H9 (cell line): Measurements from ENCODE around the gene XCR1. TPM values are rescaled to one million over a fixed set of nuclear protein-coding genes. Genes with fewer than 3 reads are reported as not detected.

Experiments used
- DNase-seq: peaks from one replicate; pipeline ENCODE4 v3.0.0-alpha.2; 2017
- H2AFZ ChIP-seq: one replicate; pipeline ENCODE4 v1.6.1; 2013; ENCODE audit warnings: mild to moderate bottlenecking, low read length, control low read depth, moderate library complexity
- H2AK5ac ChIP-seq: 2 replicates; pipeline ENCODE4 v1.6.1; 2013; ENCODE audit warnings: low read length, control low read depth, mixed read lengths; ENCODE audit not compliant: insufficient read length
- H2BK120ac ChIP-seq: one replicate; pipeline ENCODE4 v1.6.1; 2013; ENCODE audit warnings: low read depth, mild to moderate bottlenecking, low read length, control low read depth, inconsistent platforms; ENCODE audit not compliant: poor library complexity, severe bottlenecking
- H2BK12ac ChIP-seq: 2 replicates; pipeline ENCODE4 v1.6.1; 2013; ENCODE audit warnings: low read length, control low read depth, mixed read lengths, low read depth; ENCODE audit not compliant: insufficient read length
- H2BK15ac ChIP-seq: 2 replicates; pipeline ENCODE4 v1.6.1; 2013; ENCODE audit warnings: low read depth, low read length, control low read depth
- H2BK20ac ChIP-seq: one replicate; pipeline ENCODE4 v1.6.1; 2013; ENCODE audit warnings: low read depth, mild to moderate bottlenecking, low read length, control low read depth, inconsistent platforms; ENCODE audit not compliant: poor library complexity, severe bottlenecking
- H2BK5ac ChIP-seq: 2 replicates; pipeline ENCODE4 v1.6.1; 2013; ENCODE audit warnings: low read length, control low read depth, mixed read lengths; ENCODE audit not compliant: insufficient read length
- H3K14ac ChIP-seq: 2 replicates; pipeline ENCODE4 v1.6.1; 2013; ENCODE audit warnings: low read length, control low read depth; ENCODE audit not compliant: insufficient read depth
- H3K18ac ChIP-seq: 2 replicates; pipeline ENCODE4 v1.6.1; 2013; ENCODE audit warnings: low read depth, mild to moderate bottlenecking, mixed read lengths, low read length, control low read depth; ENCODE audit not compliant: insufficient read length
- H3K23ac ChIP-seq: 2 replicates; pipeline ENCODE4 v1.6.1; 2013; ENCODE audit warnings: low read length, control low read depth, mixed read lengths, low read depth; ENCODE audit not compliant: insufficient read length
- H3K23me2 ChIP-seq: 2 replicates; pipeline ENCODE4 v1.6.1; 2013; ENCODE audit warnings: low read depth, mild to moderate bottlenecking, mixed read lengths, low read length, control low read depth; ENCODE audit not compliant: insufficient read length, poor library complexity, severe bottlenecking
- H3K27ac ChIP-seq: 2 replicates; pipeline ENCODE4 v1.5.1; 2013; ENCODE audit warnings: low read length, control low read depth, mixed read lengths, low read depth; ENCODE audit not compliant: insufficient read length
- H3K27me3 ChIP-seq: 2 replicates; pipeline ENCODE4 v1.6.1; 2013; ENCODE audit warnings: low read length, control low read depth, inconsistent platforms; ENCODE audit not compliant: insufficient read depth
- H3K4ac ChIP-seq: 2 replicates; pipeline ENCODE4 v1.6.1; 2013; ENCODE audit warnings: low read depth, mild to moderate bottlenecking, control low read depth, inconsistent platforms, low read length, moderate library complexity
- H3K4me1 ChIP-seq: 2 replicates; pipeline ENCODE4 v1.6.1; 2013; ENCODE audit warnings: low read length, control low read depth, inconsistent platforms; ENCODE audit not compliant: insufficient read depth
- H3K4me2 ChIP-seq: 2 replicates; pipeline ENCODE4 v1.6.1; 2013; ENCODE audit warnings: low read length, control low read depth, mixed read lengths; ENCODE audit not compliant: insufficient read length, insufficient read depth
- H3K56ac ChIP-seq: 2 replicates; pipeline ENCODE4 v1.6.1; 2013; ENCODE audit warnings: low read depth, mild to moderate bottlenecking, mixed read lengths, low read length, control low read depth; ENCODE audit not compliant: insufficient read length
- H3K79me1 ChIP-seq: 2 replicates; pipeline ENCODE4 v1.6.1; 2013; ENCODE audit warnings: low read depth, mild to moderate bottlenecking, moderate library complexity, low read length, control low read depth, inconsistent platforms; ENCODE audit not compliant: insufficient read depth, poor library complexity, severe bottlenecking
- H3K79me2 ChIP-seq: 2 replicates; pipeline ENCODE4 v1.6.1; 2013; ENCODE audit warnings: low read length, control low read depth, inconsistent platforms; ENCODE audit not compliant: insufficient read depth
- H3K9ac ChIP-seq: 2 replicates; pipeline ENCODE4 v1.6.1; 2013; ENCODE audit warnings: low read length, control low read depth, mixed read lengths; ENCODE audit not compliant: insufficient read length; ENCODE audit errors: extremely low read depth
- H3K9me3 ChIP-seq: one replicate; pipeline ENCODE4 v1.6.1; 2013; ENCODE audit warnings: low read depth, low read length, inconsistent platforms; ENCODE audit not compliant: control insufficient read depth
- H3T11ph ChIP-seq: one replicate; pipeline ENCODE4 v1.6.1; 2013; ENCODE audit warnings: mild to moderate bottlenecking, low read length, control low read depth, inconsistent platforms
- H4K20me1 ChIP-seq: one replicate; pipeline ENCODE4 v1.6.1; 2013; ENCODE audit not compliant: control insufficient read depth, insufficient read length, insufficient read depth
- H4K5ac ChIP-seq: 2 replicates; pipeline ENCODE4 v1.6.1; 2013; ENCODE audit warnings: low read depth, mild to moderate bottlenecking, mixed read lengths, low read length, control low read depth; ENCODE audit not compliant: insufficient read length
- H4K8ac ChIP-seq: replicated peaks from 2 replicates; pipeline ENCODE4 v1.6.1; 2013; ENCODE audit warnings: low read length, control low read depth, mixed read lengths, low read depth; ENCODE audit not compliant: insufficient read length
- H4K91ac ChIP-seq: 2 replicates; pipeline ENCODE4 v1.6.1; 2013; ENCODE audit warnings: low read depth, mild to moderate bottlenecking, moderate library complexity, mixed read lengths, low read length, control low read depth; ENCODE audit not compliant: insufficient read length
- H3K27ac Mint-ChIP-seq, 3 experiments: 2 replicates in 2 of 3; 3 replicates in 1 of 3; pipeline ENCODE4 v1.8.0; 2020 to 2021; ENCODE audit warnings: mixed read lengths in 3 of 3, mild to moderate bottlenecking in 1 of 3, moderate library complexity in 1 of 3
- H3K27me3 Mint-ChIP-seq: 2 replicates; pipeline ENCODE4 v1.8.0; 2021; ENCODE audit warnings: low read depth, mild to moderate bottlenecking, moderate library complexity, mixed read lengths
- H3K36me3 Mint-ChIP-seq, 3 experiments: 2 replicates in 2 of 3; 3 replicates in 1 of 3; pipeline ENCODE4 v1.8.0; 2020 to 2021; ENCODE audit warnings: low read depth in 3 of 3, mixed read lengths in 3 of 3; ENCODE audit not compliant: insufficient read depth in 1 of 3
- H3K4me1 Mint-ChIP-seq, 2 experiments: 2 replicates each; pipeline ENCODE4 v1.8.0; 2020; ENCODE audit warnings: mixed read lengths in 2 of 2
- H3K4me3 Mint-ChIP-seq, 2 experiments: 2 replicates in 1 of 2; 3 replicates in 1 of 2; pipeline ENCODE4 v1.8.0; 2020 to 2021; ENCODE audit warnings: mild to moderate bottlenecking in 2 of 2, mixed read lengths in 2 of 2, moderate library complexity in 1 of 2
- H3K9me3 Mint-ChIP-seq, 2 experiments: 2 replicates in 1 of 2; 3 replicates in 1 of 2; pipeline ENCODE4 v1.8.0; 2020; ENCODE audit warnings: mild to moderate bottlenecking in 2 of 2, mixed read lengths in 2 of 2, moderate library complexity in 1 of 2
- WGBS: extraction: QIAGEN DNeasy Blood & Tissue Kit; methylation state at CpG from one replicate; pipeline ENCODE4 v1.1.7; 2013; ENCODE audit warnings: missing lambda C conversion rate, low lambda C conversion rate, mixed read lengths; ENCODE audit not compliant: insufficient read length; ENCODE audit errors: extremely low coverage; 5-methylcytosine and 5-hydroxymethylcytosine counted together
- total RNA-seq: library from RNA; stranded (reverse); gene quantifications from 2 replicates; pipeline ENCODE4 v1.2.1, GENCODE V29; 2021
- TF ChIP-seq, protein P1 (sequence below): fragments of 200-600 bp; sonication (generic); conservative IDR thresholded peaks from 3 replicates; pipeline ENCODE4 v1.8.0; 2021; ENCODE audit warnings: antibody characterized with exemption, mild to moderate bottlenecking

XCR1 gene
- total RNA-seq, 1 experiment from 2014 or later: not detected

DNA sequence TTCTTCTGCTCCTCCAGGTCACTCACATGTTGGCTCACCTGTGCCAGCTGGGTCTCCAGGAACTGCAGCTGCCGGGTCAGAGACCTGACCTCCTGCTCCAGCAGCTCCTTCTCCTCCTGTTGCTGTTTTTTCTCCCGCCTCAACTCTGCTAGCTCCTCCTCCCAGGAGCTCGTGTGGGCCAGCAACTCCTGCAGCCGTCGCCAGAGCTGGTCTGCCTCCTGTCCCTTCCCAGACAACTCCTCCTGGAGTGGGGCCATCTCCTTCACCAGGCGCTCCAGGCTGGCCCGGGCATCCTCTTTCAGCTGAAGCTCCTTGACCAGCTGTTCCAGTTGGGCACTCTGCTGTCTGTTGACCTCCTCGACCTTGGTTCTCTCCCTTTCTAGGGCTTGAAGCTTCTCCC lies 59.6 kb downstream of the XCR1 start:
- Histone ChIP-seq H2AFZ (no peak overlapping the region), H2BK120ac (no peak overlapping the region), H3K9me3 (no peaks in the 10 kb centered on the region), H3K23me2 (no peaks in the 10 kb centered on the region), H2BK5ac (no peak overlapping the region), H4K20me1 (no peaks in the 10 kb centered on the region), H3T11ph (no peak overlapping the region), H3K14ac (no peak overlapping the region), H4K91ac (no peak overlapping the region), H3K79me2 (no peaks in the 10 kb centered on the region), H4K8ac (no peak overlapping the region), H3K4me2 (no peak overlapping the region), H2AK5ac (no peak overlapping the region), H3K4ac (no peak overlapping the region), H2BK20ac (no peak overlapping the region), H3K27ac (no peak overlapping the region), H3K9ac (no peak overlapping the region), H3K23ac (no peak overlapping the region), H3K4me1 (no peaks in the 10 kb centered on the region), H3K56ac (no peak overlapping the region), H3K27me3 (no peaks in the 10 kb centered on the region), H4K5ac (no peak overlapping the region), H3K18ac (no peak overlapping the region), H2BK12ac (no peak overlapping the region), H3K79me1 (no peaks in the 10 kb centered on the region), H2BK15ac (no peak overlapping the region)
- DNase-seq: no peak
- Mint-ChIP-seq H3K27me3 (peaks cover 1% of the 10 kb centered on the region; the same call in 1 of the 2 replicates), H3K9me3 (no peaks in the 10 kb centered on the region), H3K36me3 (peaks cover 15 to 80% (median 77%) of the 10 kb centered on the region in 3 experiments; a peak in 6 of 7 replicates), H3K4me1 (no peaks in the 10 kb centered on the region), H3K4me3 (no peak overlapping the region), H3K27ac (peak overlapping the region in 2 of 3 experiments; percentile 22 to 57; a peak in 3 of 7 replicates)
- no CpG with 5 or more reads among the region's 8 CpGs for WGBS
- TF ChIP-seq, protein P1, sequence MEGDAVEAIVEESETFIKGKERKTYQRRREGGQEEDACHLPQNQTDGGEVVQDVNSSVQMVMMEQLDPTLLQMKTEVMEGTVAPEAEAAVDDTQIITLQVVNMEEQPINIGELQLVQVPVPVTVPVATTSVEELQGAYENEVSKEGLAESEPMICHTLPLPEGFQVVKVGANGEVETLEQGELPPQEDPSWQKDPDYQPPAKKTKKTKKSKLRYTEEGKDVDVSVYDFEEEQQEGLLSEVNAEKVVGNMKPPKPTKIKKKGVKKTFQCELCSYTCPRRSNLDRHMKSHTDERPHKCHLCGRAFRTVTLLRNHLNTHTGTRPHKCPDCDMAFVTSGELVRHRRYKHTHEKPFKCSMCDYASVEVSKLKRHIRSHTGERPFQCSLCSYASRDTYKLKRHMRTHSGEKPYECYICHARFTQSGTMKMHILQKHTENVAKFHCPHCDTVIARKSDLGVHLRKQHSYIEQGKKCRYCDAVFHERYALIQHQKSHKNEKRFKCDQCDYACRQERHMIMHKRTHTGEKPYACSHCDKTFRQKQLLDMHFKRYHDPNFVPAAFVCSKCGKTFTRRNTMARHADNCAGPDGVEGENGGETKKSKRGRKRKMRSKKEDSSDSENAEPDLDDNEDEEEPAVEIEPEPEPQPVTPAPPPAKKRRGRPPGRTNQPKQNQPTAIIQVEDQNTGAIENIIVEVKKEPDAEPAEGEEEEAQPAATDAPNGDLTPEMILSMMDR: no peak

Other genes with a start within 250 kb of the XCR1 start
- gene SLC6A20, start 230.9 kb downstream of the XCR1 start, total RNA-seq: 0.09 and 0.20 TPM in 2 replicates
- gene LZTFL1, start 185.4 kb downstream of the XCR1 start, total RNA-seq: 9.1 and 12.2 TPM in 2 replicates
- gene CCR9, start 140.9 kb downstream of the XCR1 start, total RNA-seq: not detected in 2 replicates
- not detected in 2 replicates for gene CXCR6, start 84.0 kb downstream of the XCR1 start, total RNA-seq
- 10.4 and 10.6 TPM in 2 replicates for gene FYCO1, start 31.7 kb downstream of the XCR1 start, total RNA-seq
- not detected in 2 replicates for gene CCR1, start 180.8 kb upstream of the XCR1 start, total RNA-seq
- not detected in 2 replicates for gene CCR3, start 215.0 kb upstream of the XCR1 start, total RNA-seq